K562 (cell line): Measurements from ENCODE around the gene CHRNG. TPM values are rescaled to one million over a fixed set of nuclear protein-coding genes. Genes with fewer than 3 reads are reported as not detected.
A peak's percentile ranks its signal among the peaks of the same experiment; 100 is the strongest.

Source experiments
- BRF2 ChIP-seq: IDR thresholded peaks from 3 replicates; pipeline ENCODE4 v1.6.1; 2011; ENCODE audit warnings: borderline replicate concordance, mild to moderate bottlenecking; ENCODE audit not compliant: insufficient read length, insufficient read depth
- CEBPB ChIP-seq: fragments of 450-650 bp; IDR thresholded peaks from 2 replicates; pipeline ENCODE4 v1.6.1; 2016; ENCODE audit warnings: missing genetic modification characterization, missing compliant biosample characterization
- CHD7 ChIP-seq: fragments of 200-600 bp; sonication (generic); IDR thresholded peaks from one replicate; pipeline ENCODE4 v1.6.1; 2012; ENCODE audit warnings: mild to moderate bottlenecking, low read depth, low read length, inconsistent platforms
- MXD1 ChIP-seq: fragments of 250-450 bp; sonication (Bioruptor Pico); IDR thresholded peaks from 2 replicates; pipeline ENCODE4 v1.8.0; 2021; ENCODE audit warnings: borderline replicate concordance, mild to moderate bottlenecking, moderate library complexity; ENCODE audit not compliant: poor library complexity, severe bottlenecking
- NCOA4 ChIP-seq: fragments of 450-650 bp; IDR thresholded peaks from 2 replicates; pipeline ENCODE4 v1.6.1; 2018; ENCODE audit warnings: mild to moderate bottlenecking; ENCODE audit not compliant: partially characterized antibody
- NELFE ChIP-seq: IDR thresholded peaks from 2 replicates; pipeline ENCODE4 v1.6.1; 2011; ENCODE audit warnings: mild to moderate bottlenecking; ENCODE audit not compliant: insufficient read depth, insufficient read length
- PHF8 ChIP-seq: fragments of 200-600 bp; sonication (generic); IDR thresholded peaks from 2 replicates; pipeline ENCODE4 v1.6.1; 2012; ENCODE audit warnings: mixed run types, mild to moderate bottlenecking, inconsistent platforms, low read length, moderate library complexity, borderline replicate concordance
- SIN3A ChIP-seq, 2 experiments: fragments of 150-350 bp in 1 of 2; IDR thresholded peaks; 2 replicates each; pipeline ENCODE4 v1.6.1; 2011 to 2016; ENCODE audit warnings: borderline replicate concordance in 2 of 2, low read depth in 2 of 2, low read length in 2 of 2, mild to moderate bottlenecking in 2 of 2, moderate library complexity in 2 of 2; ENCODE audit not compliant: control insufficient read depth in 1 of 2
- SMAD1 ChIP-seq: fragments of 150-350 bp; IDR thresholded peaks from 2 replicates; pipeline ENCODE4 v1.6.1; 2014; ENCODE audit warnings: low read length, low read depth; ENCODE audit not compliant: partially characterized antibody
- SMAD3 ChIP-seq: fragments of 450-650 bp; formaldehyde crosslinking; conservative IDR thresholded peaks from 2 replicates; pipeline ENCODE4 v1.4.0; 2020; ENCODE audit warnings: mild to moderate bottlenecking
- SOX6 ChIP-seq: fragments of 450-650 bp; IDR thresholded peaks from 2 replicates; pipeline ENCODE4 v1.6.1; 2014; ENCODE audit warnings: mild to moderate bottlenecking
- SPI1 ChIP-seq: IDR thresholded peaks from 2 replicates; pipeline ENCODE4 v1.6.1; 2011; ENCODE audit warnings: low read depth, low read length, control low read depth, borderline replicate concordance
- polyA plus RNA-seq, 8 experiments: library from polyadenylated mRNA; depleted of rRNA in 4 of 8; stranded (reverse) in 5 of 8; unstranded in 3 of 8; fragments of >200 nt; fragmentation: Nextera tagmentation in 2 of 8; fragmentation: Illumina TruSeq in 1 of 8; extraction: Ambion mirVana in 2 of 8; extraction: Trizol in 1 of 8; gene quantifications; 2 replicates each; pipeline versions ENCODE4 v1.2.1 to v1.2.3, GENCODE V29; 2011 to 2014; ENCODE audit warnings: inconsistent platforms in 1 of 8, missing spikeins in 1 of 8
- total RNA-seq, 7 experiments: library from RNA; depleted of rRNA in 6 of 7; stranded (reverse); fragments of >200 nt in 6 of 7; fragmentation: Illumina TruSeq in 2 of 7; extraction: Trizol in 2 of 7; gene quantifications; 2 replicates each; pipeline versions ENCODE4 v1.2.1 to v1.2.3, GENCODE V29; 2011 to 2021; ENCODE audit warnings: low replicate concordance in 1 of 7

Gene CHRNG
- total and polyA plus RNA-seq, 9 of the 15 experiments (the other 6 are each of a cell fraction or from before 2014, with no cell fraction given), result not detected

GRCh38 chr2:232550354-232551249, 11.1 kb downstream of the CHRNG start, which contains the start of the genes EIF4E2 and TIGD1 (continued):
- TF ChIP-seq CHD7 (no peak), MXD1 (no peak), CEBPB (tag) (no peak), SIN3A (IDR thresholded peaks at IDR 0.05; ENCODE audit: borderline replicate concordance in 2 of 2, control insufficient read depth in 1 of 2, low read depth in 2 of 2, low read length in 2 of 2) (no peak), BRF2 (no peak), SPI1 (peak; percentile 63), NCOA4 (peak; percentile 38), SMAD3 (CRISPR knock-in tag) (0 out of 2 replicates have a peak, but pooled peaks have one; percentile 6), SOX6 (0 out of 2 replicates have a peak, but pooled peaks have one; percentile 49), PHF8 (peak; percentile 84), SMAD1 (no peak), NELFE (no peak)
